Mucosa of descending colon (tissue), 3 donors: ENCODE data around the gene NRG2. TPM values are rescaled to one million over a fixed set of nuclear protein-coding genes. Genes with fewer than 3 reads are reported as not detected.

Source experiments
- ATAC-seq: fragments of 200-7000 bp; cut with Tn5 transposase; one replicate; pipeline ENCODE4 v1.9.1; 2020; ENCODE audit warnings: mild to moderate bottlenecking, moderate library complexity
- DNase-seq, 3 donors: peaks; one replicate each; pipeline ENCODE4 v3.0.0-alpha.2; 2020
- H3K36me3 ChIP-seq: fragments of 200-600 bp; one replicate; pipeline ENCODE4 v1.8.0; 2021; ENCODE audit warnings: low read depth, mild to moderate bottlenecking
- H3K4me1 ChIP-seq: fragments of 200-600 bp; one replicate; pipeline ENCODE4 v1.8.0; 2021; ENCODE audit warnings: low read depth, mild to moderate bottlenecking
- H3K4me3 ChIP-seq: fragments of 200-600 bp; one replicate; pipeline ENCODE4 v1.8.0; 2021; ENCODE audit warnings: mild to moderate bottlenecking
- H3K9me3 ChIP-seq: fragments of 200-600 bp; one replicate; pipeline ENCODE4 v1.8.0; 2021; ENCODE audit warnings: mild to moderate bottlenecking
- intact Hi-C, 2 donors: fragments of 100-400 bp; cut with DNase I in 1 of 2; cut with micrococcal nuclease in 1 of 2; formaldehyde crosslinking; loops; one replicate each; pipeline versions ENCODE4 v1.11.0 to v1.11.1; 2022; cut with DNase I, micrococcal nuclease
- total RNA-seq, 3 donors: library from RNA; stranded (reverse); fragmentation: NEBNext Ultra II Directional in 2 of 3; extraction: Animal tissue kit (Norgen Biotek cat#: 25700) in 2 of 3; gene quantifications; one replicate each; pipeline versions ENCODE4 v1.2.1 to v1.2.4, GENCODE V29; 2021 to 2023
- TF ChIP-seq, protein P1 (sequence below): fragments of 200-600 bp; IDR thresholded peaks from one replicate; pipeline ENCODE4 v1.8.0; 2022; ENCODE audit warnings: antibody characterized with exemption, mild to moderate bottlenecking
- donor health status: DM: no; HTN: no; CAD: no; lungs with moderate emphysema.
- donor health status: DM: no; HTN: no; CAD: no.
- donor health status: DM: no; HTN: yes; CAD: no.

NRG2 gene
- total RNA-seq, 3 donors from 2014 or later = 0.52 to 7.3 (median 0.89) TPM

GRCh38 chr5:140037012-140037411 lies 6.1 kb downstream of the NRG2 start:
- no peaks in the 10 kb centered on the region for H3K36me3 ChIP-seq
- H3K4me3 ChIP-seq = no peak overlapping the region
- ATAC-seq = no peak
- peaks cover 3% of the 10 kb centered on the region for H3K4me1 ChIP-seq
- TF ChIP-seq, protein P1, sequence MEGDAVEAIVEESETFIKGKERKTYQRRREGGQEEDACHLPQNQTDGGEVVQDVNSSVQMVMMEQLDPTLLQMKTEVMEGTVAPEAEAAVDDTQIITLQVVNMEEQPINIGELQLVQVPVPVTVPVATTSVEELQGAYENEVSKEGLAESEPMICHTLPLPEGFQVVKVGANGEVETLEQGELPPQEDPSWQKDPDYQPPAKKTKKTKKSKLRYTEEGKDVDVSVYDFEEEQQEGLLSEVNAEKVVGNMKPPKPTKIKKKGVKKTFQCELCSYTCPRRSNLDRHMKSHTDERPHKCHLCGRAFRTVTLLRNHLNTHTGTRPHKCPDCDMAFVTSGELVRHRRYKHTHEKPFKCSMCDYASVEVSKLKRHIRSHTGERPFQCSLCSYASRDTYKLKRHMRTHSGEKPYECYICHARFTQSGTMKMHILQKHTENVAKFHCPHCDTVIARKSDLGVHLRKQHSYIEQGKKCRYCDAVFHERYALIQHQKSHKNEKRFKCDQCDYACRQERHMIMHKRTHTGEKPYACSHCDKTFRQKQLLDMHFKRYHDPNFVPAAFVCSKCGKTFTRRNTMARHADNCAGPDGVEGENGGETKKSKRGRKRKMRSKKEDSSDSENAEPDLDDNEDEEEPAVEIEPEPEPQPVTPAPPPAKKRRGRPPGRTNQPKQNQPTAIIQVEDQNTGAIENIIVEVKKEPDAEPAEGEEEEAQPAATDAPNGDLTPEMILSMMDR = no peak
- intact Hi-C loops = no loop called here
- H3K9me3 ChIP-seq = no peaks in the 10 kb centered on the region
- no peak for DNase-seq

GRCh38 chr5:140035881-140036280 lies 7.2 kb downstream of the NRG2 start:
- H3K4me1 ChIP-seq = no peaks in the 10 kb centered on the region
- intact Hi-C loops = no loop called here
- no peaks in the 10 kb centered on the region for H3K9me3 ChIP-seq
- H3K4me3 ChIP-seq = no peak overlapping the region
- no peaks in the 10 kb centered on the region for H3K36me3 ChIP-seq
- DNase-seq (no peak), ATAC-seq (no peak)
- TF ChIP-seq, protein P1 = no peak

DNA sequence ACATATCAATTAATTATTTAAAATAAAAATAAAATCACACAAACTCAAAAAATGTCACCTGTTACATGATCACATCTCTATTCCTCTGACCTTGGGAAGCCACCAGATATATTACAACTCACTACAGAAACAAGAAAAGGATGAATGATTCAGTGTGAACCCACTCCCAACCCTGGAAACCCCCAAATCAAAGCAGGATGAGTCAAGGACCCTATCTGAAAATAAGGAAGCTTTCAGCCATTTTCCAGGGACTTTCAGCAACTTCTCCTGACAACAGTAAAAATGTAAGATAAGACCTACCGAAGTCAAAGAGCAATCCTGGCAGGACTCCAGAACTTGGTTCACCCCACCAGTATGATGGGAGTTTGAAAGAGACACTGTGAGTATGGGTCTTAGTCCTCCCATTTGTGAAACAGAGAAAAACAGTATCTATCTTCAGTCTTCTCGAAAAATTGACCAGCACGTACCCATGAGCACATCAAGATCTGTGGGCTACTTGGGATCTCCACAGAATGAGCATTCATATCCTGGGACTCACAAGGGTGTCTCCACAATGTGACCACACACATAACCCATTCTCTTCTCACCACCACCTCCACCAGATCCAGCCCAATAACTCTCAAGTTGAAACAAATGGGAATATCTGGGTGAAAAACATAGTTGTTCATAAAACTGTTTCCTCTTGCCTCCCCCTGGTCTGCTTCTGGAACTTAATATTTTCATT lies 9.9 kb downstream of the NRG2 start:
- ATAC-seq = no peak
- H3K4me1 ChIP-seq = no peaks in the 10 kb centered on the region

GRCh38 chr5:140032296-140032695 lies 10.8 kb downstream of the NRG2 start:
- no peaks in the 10 kb centered on the region for H3K9me3 ChIP-seq
- no peak overlapping the region for H3K4me3 ChIP-seq
- ATAC-seq (no peak), DNase-seq (no peak)
- no peaks in the 10 kb centered on the region for H3K4me1 ChIP-seq
- intact Hi-C loops = no loop called here
- TF ChIP-seq, protein P1 = no peak
- no peaks in the 10 kb centered on the region for H3K36me3 ChIP-seq

More for the DNA sequence above, 9.9 kb downstream of the NRG2 start:
- TF ChIP-seq, protein P1 = no peak
- DNase-seq = no peak
- H3K4me3 ChIP-seq = no peak overlapping the region
- no peaks in the 10 kb centered on the region for H3K36me3 ChIP-seq
- intact Hi-C loops = no loop called here
- no peaks in the 10 kb centered on the region for H3K9me3 ChIP-seq

DNA sequence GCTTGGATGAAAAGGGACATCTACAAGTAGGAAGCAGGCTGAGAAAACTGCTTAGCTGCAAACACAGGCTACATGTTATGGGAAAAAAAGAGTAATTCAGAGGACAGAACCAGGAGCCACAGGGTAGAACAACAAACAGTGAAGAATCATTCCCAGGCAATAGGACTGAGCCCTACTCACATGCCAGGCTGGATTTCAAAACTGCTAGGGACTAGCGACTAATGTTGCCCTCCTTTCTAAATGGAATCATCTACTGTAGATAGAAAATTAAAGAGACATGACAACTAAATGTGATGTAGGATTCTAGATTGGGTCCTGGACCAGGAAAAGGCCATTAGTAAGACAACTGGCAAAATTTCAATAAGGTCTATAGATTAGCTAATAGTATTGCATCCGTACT lies 15.3 kb downstream of the NRG2 start:
- ATAC-seq = no peak
- H3K9me3 ChIP-seq = no peaks in the 10 kb centered on the region
- intact Hi-C loops = no loop called here
- no peak overlapping the region for H3K4me3 ChIP-seq
- H3K4me1 ChIP-seq = no peaks in the 10 kb centered on the region
- DNase-seq = no peak
- TF ChIP-seq, protein P1 = no peak
- H3K36me3 ChIP-seq = no peaks in the 10 kb centered on the region

DNA sequence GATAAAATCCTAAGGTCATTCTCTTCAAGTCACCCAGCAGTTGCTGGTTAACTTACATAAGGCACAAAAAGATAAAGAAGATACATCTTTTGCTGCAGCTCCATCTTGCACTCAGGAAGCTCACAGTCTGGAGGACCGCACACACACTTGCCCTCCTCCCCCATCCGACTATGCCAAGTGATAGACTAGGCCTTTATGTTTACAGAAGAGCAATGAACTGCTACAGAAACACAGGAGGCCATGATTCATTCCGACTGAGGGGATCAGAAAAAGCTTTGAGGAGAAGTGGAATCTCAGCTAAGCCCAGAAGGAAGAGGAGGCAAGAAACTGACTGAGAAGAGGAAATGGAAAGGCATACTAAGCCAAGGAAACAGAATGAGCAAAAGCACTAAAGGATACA lies 17.4 kb downstream of the NRG2 start:
- intact Hi-C loops = no loop called here
- Histone ChIP-seq H3K9me3 (no peaks in the 10 kb centered on the region), H3K4me3 (no peak overlapping the region), H3K4me1 (no peaks in the 10 kb centered on the region), H3K36me3 (no peaks in the 10 kb centered on the region)
- DNase-seq (no peak), ATAC-seq (no peak)
- TF ChIP-seq, protein P1 = no peak
